CD4-positive, alpha-beta T cell treated with Interferon alpha-2 for 1 hour (primary cell): ENCODE results near the gene MRPS23.
A peak's percentile ranks its signal among the peaks of the same experiment; 100 is the strongest.
"Not testable (repeated sequence)": the region's sequence is repeated elsewhere in the genome, so short reads cannot be mapped to it uniquely, and the experiment has no call there.

Source experiments
- DNase-seq, 2 donors: peaks; one replicate each; pipeline ENCODE4 v3.0.0-alpha.2; 2020 to 2022

The MRPS23 gene

GRCh38 chr17:57861790-57862693 is 12.2 kb upstream of the MRPS23 start:
- no peak for DNase-seq

GRCh38 chr17:57861000-57861789 is 11.4 kb upstream of the MRPS23 start:
- DNase-seq: peak; percentile 38 to 56

- no peak for DNase-seq
Measured at GRCh38 chr17:57860414-57860999, 10.7 kb upstream of the MRPS23 start.

- no peak for DNase-seq
Measured at GRCh38 chr17:57859601-57860413, 10.0 kb upstream of the MRPS23 start.

GRCh38 chr17:57858838-57859237 is 9.0 kb upstream of the MRPS23 start:
- DNase-seq: no peak

GRCh38 chr17:57856792-57857620 is 7.2 kb upstream of the MRPS23 start:
- no peak for DNase-seq

GRCh38 chr17:57855391-57856035 is 5.7 kb upstream of the MRPS23 start:
- no peak for DNase-seq

- DNase-seq: no peak
Measured at GRCh38 chr17:57853695-57854094, 3.9 kb upstream of the MRPS23 start.

GRCh38 chr17:57852955-57853328 is 3.1 kb upstream of the MRPS23 start:
- DNase-seq: no peak

GRCh38 chr17:57852092-57852954 is 2.5 kb upstream of the MRPS23 start:
- DNase-seq: no peak

GRCh38 chr17:57849163-57849873 is 526 bp downstream of the MRPS23 start:
- no peak for DNase-seq

GRCh38 chr17:57846056-57846945 is 3.5 kb downstream of the MRPS23 start:
- DNase-seq: not testable (repeated sequence)

GRCh38 chr17:57842280-57842679 is 7.6 kb downstream of the MRPS23 start:
- no peak for DNase-seq

GRCh38 chr17:57839571-57839923 is 10.3 kb downstream of the MRPS23 start:
- DNase-seq: no peak

GRCh38 chr17:57838857-57839570 is 10.8 kb downstream of the MRPS23 start:
- no peak for DNase-seq

GRCh38 chr17:57838453-57838852 is 11.4 kb downstream of the MRPS23 start:
- DNase-seq: no peak

- no peak for DNase-seq
Measured at GRCh38 chr17:57835333-57835900, 14.4 kb downstream of the MRPS23 start.
